ENCODE data around the gene IFI30.

GRCh38 chr19:18141031-18141430 lies 32.6 kb upstream of the IFI30 start:
- TF ChIP-seq CTCF (IDR thresholded peaks at IDR 0.05) (no peak), POLR2A (IDR thresholded peaks at IDR 0.05) (no peak)

All from thyroid gland (tissue), 4 donors.